Cortex of kidney (tissue), 1 donor: ENCODE results near the gene MX2.
"Not testable (repeated sequence)": the region's sequence is repeated elsewhere in the genome, so short reads cannot be mapped to it uniquely, and the experiment has no call there.

Source experiments
- DNase-seq: peaks from one replicate; lab custom pipeline; 2025; lab: John Stamatoyannopoulos, UW

The MX2 gene

GRCh38 chr21:41342035-41342434 lies 19.8 kb upstream of the MX2 start:
- DNase-seq: no peak

GRCh38 chr21:41344146-41344545 lies 17.7 kb upstream of the MX2 start:
- no peak for DNase-seq

- no peak for DNase-seq
Observed at GRCh38 chr21:41345356-41345755, 16.5 kb upstream of the MX2 start.

GRCh38 chr21:41345934-41346685 lies 15.7 kb upstream of the MX2 start:
- DNase-seq: no peak

- no peak for DNase-seq
Observed at GRCh38 chr21:41346758-41347157, 15.1 kb upstream of the MX2 start.

GRCh38 chr21:41348434-41348833 lies 13.4 kb upstream of the MX2 start:
- no peak for DNase-seq

GRCh38 chr21:41349126-41349525 lies 12.7 kb upstream of the MX2 start:
- DNase-seq: no peak

GRCh38 chr21:41349619-41350390 lies 12.0 kb upstream of the MX2 start:
- no peak for DNase-seq

- DNase-seq: no peak
Observed at GRCh38 chr21:41350436-41351155, 11.2 kb upstream of the MX2 start.

GRCh38 chr21:41357546-41357945 lies 4.3 kb upstream of the MX2 start:
- DNase-seq: no peak

GRCh38 chr21:41358193-41359166 lies 3.3 kb upstream of the MX2 start:
- DNase-seq: no peak

GRCh38 chr21:41359286-41359685 lies 2.5 kb upstream of the MX2 start:
- no peak for DNase-seq

- not testable (repeated sequence) for DNase-seq
Observed at GRCh38 chr21:41359754-41360071, 2.1 kb upstream of the MX2 start.

GRCh38 chr21:41360072-41360821 lies 1.6 kb upstream of the MX2 start:
- DNase-seq: no peak

- DNase-seq: no peak
Observed at GRCh38 chr21:41361053-41361785, 608 bp upstream of the MX2 start.

- DNase-seq: no peak
Observed at GRCh38 chr21:41362605-41363369, 960 bp downstream of the MX2 start.

- DNase-seq: no peak
Observed at GRCh38 chr21:41363370-41364270, 1.8 kb downstream of the MX2 start.

GRCh38 chr21:41364308-41364707 lies 2.5 kb downstream of the MX2 start:
- DNase-seq: no peak
